ENCODE data around the gene CST3. TPM values are rescaled to one million over a fixed set of nuclear protein-coding genes. Genes with fewer than 3 reads are reported as not detected.

The CST3 gene
- total and polyA plus RNA-seq, 2 of the 8 experiments (the other 6 are each of a cell fraction or from before 2014, with no cell fraction given) = 53.2 to 184 TPM

DNA sequence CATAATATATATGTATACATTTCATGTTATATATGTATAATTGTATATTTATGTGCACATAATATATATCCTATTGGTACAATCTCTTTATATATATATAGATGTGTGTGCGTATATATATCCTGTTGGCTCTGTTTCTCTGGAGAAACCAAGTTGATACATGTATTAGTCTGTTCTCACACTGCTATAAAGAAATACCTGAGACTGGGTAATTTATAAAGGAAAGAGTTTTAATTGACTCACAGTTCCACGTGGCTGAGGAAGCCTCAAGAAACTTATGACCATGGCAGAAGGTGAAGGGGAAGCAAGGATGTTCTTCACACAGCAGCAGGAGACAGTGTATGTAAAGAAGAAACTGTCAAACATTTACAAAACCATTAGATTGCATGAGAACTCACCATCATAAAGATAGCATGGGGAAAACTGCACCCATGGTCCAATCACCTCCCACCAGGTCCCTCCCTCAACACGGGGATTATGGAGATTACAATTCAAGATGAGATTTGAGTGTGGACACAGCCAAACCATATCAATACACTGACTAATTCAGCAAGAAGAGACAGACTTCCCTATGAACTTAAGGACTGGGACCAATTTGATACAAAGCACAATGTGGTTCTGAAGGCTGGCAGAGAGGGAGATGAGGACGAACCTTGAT is 14.0 kb downstream of the CST3 start (continued):
- TF ChIP-seq RAD21 (IDR thresholded peaks at IDR 0.05 in 1 of 2, conservative IDR thresholded peaks at IDR 0.05 in 1 of 2; ENCODE audit: low read depth in 2 of 2, low read length in 2 of 2) = no peak
- no peak for TF ChIP-seq CEBPB (IDR thresholded peaks at IDR 0.05; ENCODE audit: low read depth, low read length)
- TF ChIP-seq CBX5 (IDR thresholded peaks at IDR 0.05; ENCODE audit: low read depth, low read length) = no peak

Measured in H1 (cell line).